SU-DHL-6 (cell line): ENCODE results near the gene FIGN.

ENCODE experiments used
- EZH2phosphoT487 ChIP-seq: fragments of 200-600 bp; sonication (generic), shearing (Covaris generic); conservative IDR thresholded peaks from 2 replicates; pipeline ENCODE4 v1.6.1; 2018; ENCODE audit warnings: mild to moderate bottlenecking, antibody characterized with exemption, low read length, moderate library complexity, mixed read lengths
- TF ChIP-seq, protein P1 (sequence below): fragments of 200-600 bp; sonication (generic); IDR thresholded peaks from one replicate; pipeline ENCODE4 v1.5.1; 2017; ENCODE audit warnings: antibody characterized with exemption, mild to moderate bottlenecking, low read length, moderate library complexity; ENCODE audit not compliant: insufficient read depth, poor library complexity, severe bottlenecking

- TF ChIP-seq, protein P1, sequence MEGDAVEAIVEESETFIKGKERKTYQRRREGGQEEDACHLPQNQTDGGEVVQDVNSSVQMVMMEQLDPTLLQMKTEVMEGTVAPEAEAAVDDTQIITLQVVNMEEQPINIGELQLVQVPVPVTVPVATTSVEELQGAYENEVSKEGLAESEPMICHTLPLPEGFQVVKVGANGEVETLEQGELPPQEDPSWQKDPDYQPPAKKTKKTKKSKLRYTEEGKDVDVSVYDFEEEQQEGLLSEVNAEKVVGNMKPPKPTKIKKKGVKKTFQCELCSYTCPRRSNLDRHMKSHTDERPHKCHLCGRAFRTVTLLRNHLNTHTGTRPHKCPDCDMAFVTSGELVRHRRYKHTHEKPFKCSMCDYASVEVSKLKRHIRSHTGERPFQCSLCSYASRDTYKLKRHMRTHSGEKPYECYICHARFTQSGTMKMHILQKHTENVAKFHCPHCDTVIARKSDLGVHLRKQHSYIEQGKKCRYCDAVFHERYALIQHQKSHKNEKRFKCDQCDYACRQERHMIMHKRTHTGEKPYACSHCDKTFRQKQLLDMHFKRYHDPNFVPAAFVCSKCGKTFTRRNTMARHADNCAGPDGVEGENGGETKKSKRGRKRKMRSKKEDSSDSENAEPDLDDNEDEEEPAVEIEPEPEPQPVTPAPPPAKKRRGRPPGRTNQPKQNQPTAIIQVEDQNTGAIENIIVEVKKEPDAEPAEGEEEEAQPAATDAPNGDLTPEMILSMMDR = no peak
- no peak for TF ChIP-seq EZH2phosphoT487
These were observed 141.8 kb downstream of the FIGN start for GRCh38 chr2:163593982-163594381.
